ENCODE results near the gene PBRM1.
A peak's percentile ranks its signal among the peaks of the same experiment; 100 is the strongest.
"Not testable (repeated sequence)": the region's sequence is repeated elsewhere in the genome, so short reads cannot be mapped to it uniquely, and the experiment has no call there.

Gene PBRM1

DNA sequence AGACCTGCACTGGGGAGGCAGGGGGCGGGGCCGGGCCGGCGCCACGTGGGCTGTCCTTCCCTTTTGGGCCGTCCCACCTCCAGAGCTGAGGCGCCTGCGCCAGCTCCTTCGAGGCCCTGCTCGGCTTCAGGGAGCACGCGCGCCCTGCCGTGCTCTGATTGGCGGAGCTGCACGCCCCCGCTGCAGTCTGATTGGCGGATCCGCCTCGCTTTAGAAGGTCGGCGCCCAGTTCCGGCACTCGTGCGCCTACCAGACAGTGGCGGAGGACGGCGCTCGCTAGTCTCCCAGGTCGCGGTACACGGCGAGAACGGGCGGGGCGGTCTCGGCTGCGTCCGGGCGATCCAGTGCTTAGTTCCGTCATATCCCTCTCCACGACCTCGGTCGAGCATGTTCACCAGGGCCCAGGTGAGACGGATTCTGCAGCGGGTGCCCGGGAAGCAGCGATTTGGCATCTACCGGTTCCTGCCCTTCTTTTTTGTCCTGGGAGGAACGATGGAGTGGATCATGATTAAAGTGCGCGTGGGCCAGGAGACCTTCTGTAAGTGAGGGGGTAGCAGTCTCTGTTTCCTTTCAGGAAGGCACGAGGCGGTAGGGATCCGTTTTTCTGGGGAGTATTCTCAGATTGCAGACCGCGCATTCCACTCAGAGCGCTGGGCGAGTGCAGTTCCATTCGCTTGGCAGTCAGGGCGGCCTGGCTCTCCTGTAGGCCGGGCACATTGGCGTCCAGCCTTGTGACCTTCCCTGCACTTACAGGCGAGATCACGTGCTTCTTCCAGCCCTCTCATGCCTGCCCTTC lies 149.1 kb downstream of the PBRM1 start, which contains the start of gene UQCC5:
UQCC5 (plus strand) TSS at position 237 of the 796 bp plus-strand sequence; CDS start at position 388, 151 bp downstream.
- DNase-seq: peak; percentile 94 to 95

DNA sequence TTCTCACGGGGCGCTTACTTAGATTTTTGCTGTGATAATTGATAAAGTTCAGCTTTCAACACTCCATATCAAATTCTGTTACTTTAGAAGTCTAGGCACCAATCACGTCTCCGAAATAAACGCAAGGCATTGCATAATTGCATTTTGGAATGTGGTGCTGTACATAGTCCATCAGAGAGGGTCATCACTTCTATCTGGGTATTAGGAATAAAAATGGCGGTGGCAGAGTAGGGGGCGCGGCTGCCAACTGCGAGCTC lies 149.7 kb downstream of the PBRM1 start:
- no peak for DNase-seq

DNA sequence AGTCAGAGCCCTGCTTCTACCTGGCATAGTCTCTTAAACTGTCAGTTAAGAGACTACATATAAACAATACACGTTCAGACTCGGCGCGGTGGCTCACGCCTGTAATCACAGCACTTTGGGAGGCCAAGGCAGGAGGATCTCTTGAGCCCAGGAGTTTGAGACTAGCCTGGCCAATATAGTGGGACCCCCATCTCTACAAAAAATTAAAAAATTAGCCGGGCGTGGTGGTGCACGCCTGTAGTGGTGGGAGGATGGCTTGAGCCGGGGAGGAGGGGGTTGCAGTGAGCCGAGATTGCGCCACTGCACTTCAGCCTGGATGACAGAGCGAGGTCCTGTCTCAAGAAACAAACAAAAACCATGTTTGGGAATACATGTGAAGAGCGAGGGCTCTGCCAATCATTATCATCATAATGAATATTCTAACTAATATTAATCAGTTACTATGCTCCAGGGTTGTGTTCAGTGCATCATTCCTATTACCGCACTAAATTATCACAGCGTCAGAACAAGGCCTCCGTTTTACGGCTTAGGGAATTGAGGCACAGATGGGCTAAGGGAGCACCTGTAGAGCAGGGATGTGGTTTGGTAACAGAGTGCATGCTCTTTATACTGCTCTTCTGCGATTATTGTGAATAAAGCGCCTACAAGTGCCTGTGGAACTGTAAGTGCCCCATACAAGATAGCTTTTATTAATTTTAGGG lies 150.2 kb downstream of the PBRM1 start:
- DNase-seq: no peak

DNA sequence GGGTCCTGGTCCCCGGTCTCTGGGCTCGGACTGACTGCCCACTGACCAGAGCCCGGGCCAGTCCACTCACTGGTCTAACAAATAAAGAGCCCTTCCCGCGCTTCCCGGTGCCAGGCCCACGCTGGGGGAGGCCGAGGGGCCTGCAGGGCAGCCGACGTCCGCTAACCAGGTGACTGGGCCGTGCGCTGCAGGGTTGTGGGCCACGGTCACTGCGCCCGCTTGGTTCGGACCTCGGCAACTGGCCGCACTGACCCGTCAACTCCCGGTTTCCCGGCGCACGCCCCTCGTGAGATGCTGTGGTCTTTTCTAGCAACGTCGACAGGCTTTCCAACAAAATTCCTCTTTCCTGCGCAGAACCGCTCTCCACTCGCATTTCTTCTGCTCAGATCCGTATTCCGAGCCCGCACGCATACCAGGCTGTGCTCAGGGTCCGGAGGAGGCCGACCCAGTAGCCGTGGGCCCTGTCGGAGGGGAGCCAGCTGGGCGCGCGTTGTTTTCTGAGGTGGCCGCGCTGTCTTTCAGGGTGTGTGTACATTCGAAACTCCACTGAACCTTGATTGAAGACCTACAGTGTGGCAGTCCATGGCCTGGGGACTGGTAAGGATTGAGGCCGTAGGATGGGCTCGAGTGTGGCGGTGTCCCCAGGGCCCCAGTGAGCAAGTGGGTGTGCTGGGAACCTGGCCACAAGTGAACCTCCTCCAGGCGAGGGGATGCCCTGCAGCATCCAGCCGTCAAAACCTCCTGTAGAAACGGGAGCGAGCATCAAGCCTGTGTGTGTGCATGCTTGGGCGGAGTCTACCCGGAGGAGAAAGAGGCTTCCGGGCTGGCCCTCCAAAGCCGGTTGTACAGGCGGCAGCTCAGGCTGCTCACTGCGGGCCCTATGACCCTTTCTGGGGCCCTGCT lies 151.2 kb downstream of the PBRM1 start:
- no peak for DNase-seq

DNA sequence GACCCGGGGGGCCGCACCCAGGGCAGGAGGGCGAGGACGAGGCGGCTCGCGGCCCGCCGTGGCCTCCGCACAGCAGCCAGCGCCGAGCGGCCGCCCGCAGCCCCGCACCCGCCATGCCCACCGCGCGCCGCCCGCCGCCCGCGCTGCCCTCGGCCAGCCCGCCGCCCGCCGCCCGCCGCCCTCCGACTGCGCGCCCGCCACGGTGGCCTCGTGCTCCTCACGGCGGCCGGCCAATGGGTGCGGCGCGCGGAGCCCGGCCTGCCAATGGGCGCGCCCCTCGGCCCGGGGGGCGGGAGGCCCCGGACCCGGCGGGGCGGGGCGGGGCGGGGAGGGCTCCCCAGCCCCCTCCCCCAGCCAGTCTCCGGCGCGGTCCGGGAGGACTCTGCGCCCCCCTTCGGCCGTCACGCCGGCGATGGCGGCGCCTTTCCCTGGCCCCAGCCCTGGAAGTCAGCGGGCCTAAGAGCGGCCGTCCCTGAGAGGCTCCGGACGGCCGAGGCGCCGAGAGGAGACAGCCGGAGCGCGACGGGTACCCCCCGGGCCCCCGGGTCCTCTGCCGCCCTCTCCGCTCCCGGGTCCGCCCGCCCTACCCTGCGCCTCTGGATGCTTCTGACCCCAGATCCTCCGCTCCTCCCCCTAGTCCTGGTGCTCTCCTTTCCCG lies 152.0 kb downstream of the PBRM1 start, which contains the start of gene NT5DC2:
NT5DC2 (minus strand) TSS at position 235 of the 658 bp plus-strand sequence; CDS start at position 115, 120 bp downstream.
- DNase-seq: peak; percentile 47 to 65

DNA sequence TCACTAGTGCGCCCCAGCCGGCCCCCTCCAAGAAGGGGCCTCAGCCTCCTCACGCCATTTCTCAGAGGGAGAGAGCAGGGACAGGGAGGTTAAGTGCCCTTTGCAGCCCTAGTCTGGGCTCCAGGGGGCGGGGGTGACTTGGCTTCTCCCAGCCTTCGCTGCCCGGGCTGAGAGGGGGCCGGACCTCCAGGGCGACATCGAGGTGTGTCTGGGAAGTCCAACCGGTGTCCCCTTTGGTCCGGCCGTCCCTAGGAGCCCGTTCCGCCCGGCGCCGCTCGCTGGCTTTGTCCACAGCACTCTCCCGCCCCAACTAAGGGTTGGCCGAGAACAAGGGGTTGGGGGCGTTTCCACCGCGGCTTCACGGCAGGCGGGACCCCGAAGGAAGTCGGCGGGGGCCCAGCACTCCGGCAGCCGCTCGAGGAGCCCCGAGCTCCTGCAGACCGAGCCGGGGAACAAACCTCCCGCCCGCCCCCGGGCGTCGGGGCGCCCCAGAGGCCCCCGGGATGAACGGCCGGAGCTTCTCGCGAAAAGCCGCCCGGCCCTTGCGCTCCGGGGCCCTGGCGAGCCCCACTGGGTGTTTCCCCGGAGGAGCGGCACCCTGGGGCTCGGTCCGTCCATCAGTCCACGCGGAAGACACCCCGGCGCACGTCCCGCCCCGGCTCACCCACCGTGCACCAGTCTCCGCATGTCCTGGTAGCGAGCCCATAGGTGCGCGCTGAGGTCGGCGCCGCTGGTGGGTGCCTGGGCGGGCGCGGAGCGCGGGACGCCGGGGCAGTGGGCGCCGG lies 152.7 kb downstream of the PBRM1 start:
- DNase-seq: peak in 1 of 2 donors; percentile 25

DNA sequence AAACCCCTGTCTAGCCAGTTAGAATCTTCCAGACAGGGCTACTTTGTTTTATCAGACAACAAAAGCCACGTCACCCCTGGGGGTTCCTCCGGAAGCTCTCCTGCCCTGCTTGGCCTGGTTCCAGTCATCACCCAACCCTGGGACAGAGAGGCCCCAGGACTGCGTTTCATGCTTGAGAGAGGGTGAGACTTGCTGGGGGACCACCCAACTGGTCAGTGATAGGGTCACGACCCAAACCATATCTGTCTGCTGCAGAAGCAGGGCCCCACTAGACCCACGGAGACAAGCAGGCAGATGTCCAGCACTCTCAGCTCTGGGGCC lies 153.2 kb downstream of the PBRM1 start:
- DNase-seq: no peak

DNA sequence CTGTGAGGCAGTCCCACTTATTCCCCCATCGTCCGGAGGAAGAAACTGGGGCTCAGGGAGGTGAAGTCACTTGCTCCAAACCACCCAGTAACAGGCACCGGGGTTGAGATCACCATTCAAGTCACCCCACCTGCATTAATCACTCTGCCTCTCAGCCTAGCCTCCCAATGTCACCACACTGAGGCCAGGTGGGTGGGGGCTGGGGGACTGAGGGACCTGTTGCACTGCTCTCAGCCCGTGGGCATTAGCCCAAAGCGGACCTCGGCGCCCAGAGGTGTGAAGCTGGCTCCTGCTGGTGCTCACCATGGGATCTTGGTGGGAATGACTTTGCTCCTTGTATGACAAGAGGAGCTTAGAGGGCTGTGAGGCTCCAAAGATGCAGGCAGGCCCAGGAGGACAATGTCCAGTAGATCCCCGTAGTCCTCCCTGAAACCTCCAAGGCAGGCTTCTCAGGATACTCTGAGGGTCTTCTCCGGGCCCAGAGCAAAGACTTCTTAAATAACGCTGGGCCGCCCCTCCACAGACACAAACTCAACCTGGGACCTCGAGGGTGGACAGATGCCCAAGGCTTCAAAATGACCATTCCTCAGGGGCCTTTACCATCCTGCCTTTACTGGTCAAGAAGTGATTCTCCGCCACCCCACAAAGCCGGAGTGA lies 153.7 kb downstream of the PBRM1 start:
- no peak for DNase-seq

DNA sequence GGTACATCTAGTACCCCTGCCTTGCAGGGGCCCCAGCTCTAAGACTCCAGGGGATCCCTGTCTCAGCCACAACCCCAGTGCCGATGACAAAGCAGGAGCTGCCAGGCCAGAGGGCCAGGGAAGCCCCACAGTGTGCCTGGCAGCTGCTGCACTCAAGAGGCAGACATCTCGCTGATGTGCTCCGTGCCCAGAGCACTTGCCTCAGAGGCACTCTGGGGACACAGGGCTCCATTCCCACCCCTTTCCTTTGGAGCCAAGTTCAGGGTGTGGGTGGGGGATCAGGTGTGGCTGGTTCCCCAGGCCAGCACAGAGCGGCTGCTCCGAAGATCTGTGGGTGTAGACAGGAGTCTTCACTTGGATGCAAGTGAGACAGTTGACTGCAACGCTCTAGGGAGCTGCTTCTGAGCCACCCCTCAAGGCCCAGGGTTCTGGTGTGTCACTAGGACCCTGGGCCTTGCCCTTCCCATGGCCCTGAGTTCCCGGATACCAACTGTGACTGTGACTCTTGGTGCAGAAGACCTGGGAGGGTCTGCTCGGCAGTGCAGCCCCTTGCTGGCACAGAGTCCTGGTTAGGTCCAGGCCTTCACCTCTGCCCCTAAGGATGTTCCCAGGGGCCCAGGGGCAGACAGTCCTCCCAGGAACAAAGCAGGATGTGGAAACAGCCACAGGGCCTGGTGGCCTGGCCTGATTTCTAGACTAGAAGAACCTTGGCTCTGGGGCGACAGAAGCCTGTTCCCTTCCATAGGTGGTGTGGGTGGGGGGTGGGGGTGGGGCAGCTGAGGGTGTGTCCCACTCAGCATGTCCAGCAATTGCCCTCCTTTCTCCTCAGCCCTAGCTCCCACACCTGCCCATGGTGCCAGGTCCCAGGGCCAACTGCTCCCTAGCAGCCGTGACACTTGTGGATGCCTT lies 154.5 kb downstream of the PBRM1 start:
- no peak for DNase-seq

DNA sequence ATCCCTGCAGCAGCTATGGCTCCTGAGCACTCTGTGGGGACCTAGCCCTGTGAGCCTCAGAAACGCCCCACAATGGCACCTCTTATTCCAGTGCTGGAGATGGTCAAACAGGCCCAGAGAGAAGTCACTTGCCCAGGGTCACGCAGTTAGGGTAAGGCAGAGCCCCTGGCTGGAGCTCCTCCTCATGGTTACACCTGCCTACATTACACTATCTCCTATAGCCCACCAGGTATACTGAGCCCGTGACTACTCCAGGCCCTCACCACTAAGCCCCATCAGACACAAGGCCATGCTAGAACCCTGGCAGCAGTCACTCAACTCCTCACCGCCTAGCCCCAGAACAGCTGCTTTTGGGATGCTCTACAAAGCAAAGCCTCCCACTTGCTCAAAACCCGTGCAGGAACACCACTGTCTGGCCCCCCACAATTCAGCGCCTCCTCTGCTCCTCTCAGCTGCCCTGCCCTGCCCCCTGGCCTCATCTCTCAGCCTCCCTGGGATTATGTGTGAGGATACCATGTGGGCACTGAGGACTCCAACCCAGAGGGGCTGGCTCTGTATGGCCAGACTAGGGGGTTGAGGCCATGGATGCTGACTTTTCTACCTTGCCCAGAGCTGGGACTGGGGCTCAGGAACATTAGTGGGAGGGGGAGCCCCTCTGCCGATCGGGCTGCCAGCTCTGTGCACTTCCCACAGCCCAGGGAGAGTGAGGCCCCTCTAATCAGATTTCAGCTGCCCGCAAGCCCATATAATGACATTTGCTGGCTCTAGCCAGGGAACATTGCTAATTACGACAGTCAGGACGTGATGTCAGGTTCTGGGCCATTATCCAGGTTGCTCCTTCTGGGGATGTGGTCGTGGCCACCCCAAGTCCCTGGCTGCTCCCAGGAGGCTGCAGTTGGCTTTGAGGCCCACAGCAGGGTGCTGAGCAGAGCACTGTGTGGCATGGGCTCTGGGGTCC lies 156.1 kb downstream of the PBRM1 start:
- DNase-seq: no peak

DNA sequence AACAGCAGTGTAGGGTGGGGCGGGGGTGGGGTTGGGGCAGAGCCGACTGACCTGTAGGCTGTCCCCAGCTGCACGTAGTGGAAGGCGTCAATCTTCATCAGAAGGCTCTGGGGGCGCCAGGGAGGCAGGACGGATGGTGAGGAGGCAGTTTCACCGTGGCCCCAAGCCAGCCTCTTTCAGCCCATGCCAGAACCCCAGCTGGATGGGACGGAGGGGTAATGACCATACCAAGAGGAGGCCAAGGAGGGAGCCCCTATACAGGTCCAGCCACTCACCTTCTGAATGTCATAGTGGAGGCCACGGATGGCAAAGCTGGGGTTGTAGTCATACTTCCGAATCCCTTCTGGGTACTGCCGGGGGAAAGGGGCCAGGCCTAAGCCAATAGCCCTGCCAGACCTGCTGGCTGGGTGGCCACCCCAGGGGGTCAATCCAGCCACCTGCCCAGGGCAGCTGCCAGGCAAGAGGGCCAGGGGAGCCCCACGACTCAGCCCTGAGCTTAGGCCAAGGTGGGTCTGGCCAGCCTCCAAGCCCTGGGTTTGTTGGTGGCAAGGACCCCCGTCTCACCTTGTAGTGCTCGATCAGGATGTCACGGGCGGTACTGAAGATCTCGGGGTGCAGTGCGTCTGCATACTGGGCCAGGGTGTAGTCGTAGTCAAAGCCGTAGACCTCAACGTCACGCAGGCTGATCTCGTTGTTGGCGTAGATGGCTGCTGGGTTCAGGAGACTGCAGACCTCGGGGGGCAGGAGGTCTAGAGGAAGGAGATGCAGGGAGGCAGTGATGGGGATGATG lies 156.9 kb downstream of the PBRM1 start:
- DNase-seq: no peak

DNA sequence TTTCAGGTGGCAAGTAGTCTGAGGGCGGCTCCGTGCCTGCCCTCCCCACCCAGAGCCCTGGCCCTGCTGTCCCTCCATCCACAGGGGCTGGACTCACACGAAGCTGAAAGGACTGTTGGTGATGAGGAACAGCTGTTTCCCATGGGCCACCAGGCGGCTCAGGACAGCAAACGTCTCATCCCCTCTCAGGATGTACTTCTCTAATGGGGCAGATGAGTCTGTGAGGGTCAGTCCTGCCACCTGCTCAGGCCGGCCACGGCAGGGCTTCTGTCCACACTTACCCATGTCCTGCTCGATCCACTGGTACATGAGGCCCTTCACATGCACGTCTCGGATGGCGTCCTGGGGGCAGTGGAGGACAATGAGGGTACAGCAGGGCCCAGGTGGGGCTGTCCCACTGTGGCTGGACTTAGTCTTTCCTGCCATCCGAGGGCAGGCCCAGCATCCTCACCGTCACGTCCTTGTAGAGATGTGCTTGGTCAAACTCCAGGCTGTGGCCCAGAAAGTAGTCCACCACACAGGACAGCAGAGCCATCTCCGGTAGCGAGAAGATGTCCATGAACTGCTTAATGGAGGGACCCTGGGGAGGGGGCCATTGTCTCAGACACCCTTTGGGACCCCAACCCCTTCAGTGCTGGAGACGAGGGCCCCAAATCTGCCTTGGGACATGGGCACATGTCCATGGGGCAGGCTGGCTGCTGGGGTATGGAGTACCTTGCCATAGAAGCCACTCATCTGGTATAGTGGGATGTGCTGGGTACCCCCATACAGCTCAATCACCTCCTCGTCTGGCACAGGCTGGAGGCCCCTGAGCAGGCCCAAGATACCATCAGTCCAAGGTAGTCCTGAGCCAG lies 157.8 kb downstream of the PBRM1 start:
- DNase-seq: no peak

DNA sequence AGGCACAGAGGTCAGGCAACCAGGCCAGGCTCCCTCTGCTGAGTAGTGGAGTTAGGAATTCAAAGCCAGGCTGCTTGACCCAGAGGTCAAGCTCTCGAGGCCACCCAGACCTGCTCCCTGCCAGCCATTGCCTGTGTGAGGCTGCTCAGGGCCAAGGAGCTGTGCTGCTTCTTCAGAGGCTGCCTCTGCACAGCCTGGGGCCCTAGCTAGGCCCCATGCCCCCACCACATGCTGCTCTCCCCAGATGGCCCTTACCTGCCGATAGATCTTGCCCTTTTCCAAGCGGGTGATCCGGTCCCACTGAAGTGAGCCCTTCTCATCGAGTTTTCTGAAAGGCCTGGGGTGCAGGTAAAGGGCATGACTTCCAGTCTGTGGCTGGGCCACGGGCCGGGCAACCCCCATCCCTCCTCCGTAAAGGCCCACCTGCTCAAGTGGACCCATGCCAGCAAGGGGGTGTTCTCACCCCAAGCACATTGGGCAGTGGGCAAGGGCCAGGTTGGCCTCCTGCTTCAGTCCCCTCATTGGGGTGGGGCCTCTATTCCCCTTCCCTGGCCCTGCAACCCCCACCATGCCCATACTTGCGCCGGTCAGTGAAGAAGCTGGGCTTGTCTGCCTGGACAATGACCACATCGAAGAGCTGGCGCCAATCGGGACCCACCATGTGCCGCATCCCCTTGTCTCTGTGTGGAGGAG lies 158.5 kb downstream of the PBRM1 start:
- DNase-seq: no peak

DNA sequence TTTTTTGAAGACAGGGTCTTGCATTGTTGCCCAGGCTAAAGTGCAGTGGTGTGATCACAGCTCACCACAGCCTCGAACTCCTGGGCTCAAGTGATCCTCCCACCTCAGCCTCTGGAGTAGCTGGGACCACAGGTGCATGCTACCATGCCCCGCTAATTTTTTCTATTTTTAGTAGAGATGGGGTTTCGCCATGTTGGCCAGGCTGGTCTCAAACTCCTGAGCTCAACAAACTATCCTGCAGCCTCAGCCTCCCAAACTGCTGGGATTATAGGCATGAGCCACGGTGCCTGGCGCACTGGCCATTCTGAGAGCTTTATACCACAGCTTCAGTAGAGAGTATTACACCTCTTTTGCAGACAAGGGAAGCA lies 159.1 kb downstream of the PBRM1 start:
- DNase-seq: not testable (repeated sequence)

DNA sequence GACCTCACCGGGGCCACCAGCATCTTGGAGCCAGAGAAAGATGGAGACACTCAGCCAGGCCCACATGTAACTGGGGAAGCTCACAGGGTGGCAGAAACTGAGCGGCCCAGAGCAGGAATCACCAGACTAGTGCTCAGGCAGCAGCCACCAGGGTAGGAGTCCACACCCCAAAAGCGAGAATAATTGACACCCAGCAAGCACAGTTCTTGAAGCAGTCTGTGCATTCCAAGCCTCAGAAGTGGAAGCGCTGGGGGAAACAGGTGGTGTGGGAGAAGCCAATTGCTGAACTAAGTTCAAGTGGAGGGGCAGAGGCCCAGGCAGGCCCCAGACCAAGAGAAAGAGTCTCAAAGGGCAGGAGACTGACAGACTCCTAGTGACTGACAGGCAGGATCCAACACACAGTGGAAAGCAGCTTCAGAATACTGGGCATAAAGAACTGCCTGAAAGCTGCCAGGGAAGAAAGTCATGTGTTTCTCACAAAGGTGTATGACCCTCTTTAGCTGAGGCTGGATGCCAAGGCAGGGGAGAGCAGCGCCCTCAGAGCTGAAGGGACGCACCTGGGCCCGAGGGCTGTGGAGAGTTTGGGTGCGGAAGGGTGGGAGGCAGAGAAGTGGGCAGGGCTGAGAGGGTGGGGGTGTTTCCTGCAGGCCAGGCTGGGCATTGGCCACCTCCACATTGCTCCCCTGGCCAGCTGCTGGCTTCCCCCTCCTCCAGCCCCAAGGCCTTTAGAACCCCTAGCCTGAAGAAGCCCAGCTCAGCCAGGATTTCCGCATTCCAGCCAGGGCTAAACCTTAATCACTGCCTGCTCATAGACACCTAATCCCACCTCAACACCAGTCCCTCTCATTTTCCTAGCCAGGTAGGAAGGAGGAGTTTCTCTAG lies 159.8 kb downstream of the PBRM1 start:
- DNase-seq: no peak

Measured in stimulated activated CD4-positive, alpha-beta T cell treated with anti-CD3 and anti-CD28 coated beads, Interleukin-2, amount 100 ng/mL, for 48 hours (primary cell).